Stimulated activated CD8-positive, alpha-beta memory T cell treated with anti-CD3 and anti-CD28 coated beads, Interleukin-7, amount 100 ng/mL, for 4 hours (primary cell): Measurements from ENCODE around the gene GLS.
"Not testable (repeated sequence)": the region's sequence is repeated elsewhere in the genome, so short reads cannot be mapped to it uniquely, and the experiment has no call there.

Experiments used
- DNase-seq, 2 donors: peaks; one replicate each; pipeline ENCODE4 v3.0.0-alpha.2; 2020; ENCODE audit warnings: low read depth in 2 of 2

Gene GLS

DNA sequence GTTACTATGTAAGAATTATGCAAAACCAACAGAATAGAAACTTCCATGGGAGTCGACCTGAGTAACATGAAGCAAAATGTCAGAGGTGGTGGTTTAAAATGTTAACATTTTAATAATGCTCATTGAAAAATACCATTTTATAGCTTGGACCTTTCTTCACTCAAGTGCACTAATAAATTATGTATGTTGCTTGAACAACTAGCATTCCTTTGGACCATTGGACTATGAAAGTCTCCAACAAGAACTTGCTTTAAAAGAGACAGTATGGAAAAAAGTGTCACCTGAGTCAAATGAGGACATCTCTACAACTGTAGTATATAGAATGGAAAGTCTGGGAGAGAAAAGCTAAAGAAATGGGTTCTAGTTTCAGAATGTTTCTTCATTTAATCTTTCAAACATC, 51.9 kb downstream of the GLS start:
- DNase-seq = no peak

DNA sequence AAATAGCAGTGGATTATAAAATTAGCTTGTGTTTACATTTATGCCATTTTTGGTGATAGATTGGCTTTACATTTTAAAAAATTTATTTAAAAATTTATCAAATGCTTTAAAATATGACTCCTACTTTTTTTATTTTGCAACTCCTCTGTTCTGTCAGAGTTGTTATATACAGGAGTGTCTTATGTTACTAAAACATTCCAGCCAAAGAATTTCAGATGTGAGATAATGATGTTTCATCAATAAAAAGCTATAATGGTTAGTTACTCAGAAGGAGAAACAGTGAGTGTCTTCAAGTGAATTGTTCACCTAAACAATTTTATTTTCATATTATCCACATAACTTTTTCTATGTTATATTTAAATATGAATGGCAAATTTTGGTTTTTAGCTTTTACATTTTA, 52.7 kb downstream of the GLS start:
- DNase-seq = no peak

- DNase-seq = no peak
Measured at GRCh38 chr2:190935054-190935453, 54.4 kb downstream of the GLS start.

DNA sequence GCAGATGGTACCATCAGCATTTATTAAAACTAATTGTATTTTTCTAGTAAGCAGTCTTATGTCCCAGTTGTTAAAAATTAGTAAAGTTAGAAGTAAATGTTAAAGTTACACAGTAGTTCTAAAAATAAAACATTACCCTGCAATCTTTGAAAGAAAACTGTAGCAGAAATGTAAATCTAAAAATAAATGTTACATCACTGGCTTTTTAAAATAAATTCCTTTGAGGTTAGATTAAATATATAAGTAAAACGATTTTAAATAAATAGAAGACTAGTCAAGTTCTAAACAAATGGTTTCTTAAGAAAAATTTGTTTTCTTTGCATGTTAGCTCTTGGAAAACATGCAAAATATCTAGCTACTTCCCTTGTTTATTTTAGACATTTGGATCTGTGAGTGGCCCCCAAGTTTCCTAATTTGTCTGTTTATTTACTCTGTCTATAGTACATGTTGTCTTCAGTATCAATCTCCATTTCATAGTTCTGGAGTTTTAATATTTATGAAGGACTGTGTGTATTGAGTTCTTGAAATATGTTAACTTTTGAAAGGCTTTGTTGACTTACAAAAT, 58.2 kb downstream of the GLS start:
- DNase-seq = no peak

- DNase-seq = no peak
Measured at GRCh38 chr2:190940454-190940853, 59.8 kb downstream of the GLS start.

- DNase-seq = no peak
Measured at GRCh38 chr2:190941571-190941970, 61.0 kb downstream of the GLS start.

- no peak for DNase-seq
Measured at GRCh38 chr2:190942697-190943096, 62.1 kb downstream of the GLS start.

GRCh38 chr2:190943706-190944105, 63.1 kb downstream of the GLS start:
- no peak for DNase-seq

DNA sequence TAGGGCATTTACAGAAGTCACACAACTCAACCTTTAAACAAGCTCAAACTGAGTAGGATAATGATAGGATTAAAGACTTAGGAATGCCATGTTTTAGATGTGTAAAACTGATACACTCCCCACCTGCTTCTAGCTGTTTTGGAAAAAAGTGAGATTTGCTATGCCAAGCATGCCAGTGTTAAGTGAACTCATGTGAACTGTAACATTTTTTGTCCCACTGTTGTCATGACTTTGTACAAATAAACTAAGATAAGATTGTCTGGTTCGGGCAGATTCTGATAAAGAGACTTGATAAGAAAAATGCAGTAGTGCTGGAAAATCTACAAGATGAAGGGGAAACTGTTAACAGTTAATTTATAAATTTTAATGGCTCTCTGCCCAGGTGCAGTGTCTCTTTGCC, 66.5 kb downstream of the GLS start:
- no peak for DNase-seq

GRCh38 chr2:190947711-190948251, 67.2 kb downstream of the GLS start:
- no peak for DNase-seq

DNA sequence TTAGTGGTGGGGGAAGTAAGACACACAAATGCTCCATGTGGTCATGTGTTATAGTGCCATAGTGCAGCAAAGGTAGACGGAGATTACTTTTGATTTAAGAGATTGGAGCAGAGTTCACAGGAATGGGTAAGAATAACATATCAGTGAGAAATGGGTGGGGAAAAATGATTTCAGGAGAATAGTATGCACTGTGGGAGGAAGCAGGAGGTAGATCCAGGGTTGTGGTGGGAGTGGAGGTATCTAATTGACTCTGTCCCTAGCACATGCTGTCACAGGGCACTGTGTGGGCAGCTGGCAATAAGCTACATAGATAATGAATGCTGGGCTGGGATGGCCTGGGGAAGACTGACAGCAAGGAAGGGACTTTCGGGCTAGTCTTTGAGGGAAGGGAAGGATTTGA, 68.0 kb downstream of the GLS start:
- DNase-seq = no peak

- no peak for DNase-seq
Measured at GRCh38 chr2:190950566-190950991, 70.0 kb downstream of the GLS start.

DNA sequence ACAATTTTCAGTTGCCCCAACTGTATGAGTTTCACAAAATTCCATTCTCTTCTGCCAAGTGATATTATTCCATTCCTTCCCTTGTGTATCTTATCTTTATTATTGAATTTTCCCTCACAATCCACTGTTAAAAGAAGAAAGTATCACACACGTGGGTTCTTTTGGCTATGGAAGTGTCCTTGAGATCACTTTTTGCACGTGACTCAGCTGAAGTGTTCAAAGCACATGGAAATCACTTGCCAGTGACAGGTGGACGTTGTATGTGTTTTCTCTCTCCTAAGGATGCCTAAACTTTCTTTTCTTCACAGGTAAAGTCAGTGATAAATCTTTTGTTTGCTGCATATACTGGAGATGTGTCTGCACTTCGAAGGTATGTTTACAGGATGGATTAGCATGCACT, 72.6 kb downstream of the GLS start:
- DNase-seq = no peak

DNA sequence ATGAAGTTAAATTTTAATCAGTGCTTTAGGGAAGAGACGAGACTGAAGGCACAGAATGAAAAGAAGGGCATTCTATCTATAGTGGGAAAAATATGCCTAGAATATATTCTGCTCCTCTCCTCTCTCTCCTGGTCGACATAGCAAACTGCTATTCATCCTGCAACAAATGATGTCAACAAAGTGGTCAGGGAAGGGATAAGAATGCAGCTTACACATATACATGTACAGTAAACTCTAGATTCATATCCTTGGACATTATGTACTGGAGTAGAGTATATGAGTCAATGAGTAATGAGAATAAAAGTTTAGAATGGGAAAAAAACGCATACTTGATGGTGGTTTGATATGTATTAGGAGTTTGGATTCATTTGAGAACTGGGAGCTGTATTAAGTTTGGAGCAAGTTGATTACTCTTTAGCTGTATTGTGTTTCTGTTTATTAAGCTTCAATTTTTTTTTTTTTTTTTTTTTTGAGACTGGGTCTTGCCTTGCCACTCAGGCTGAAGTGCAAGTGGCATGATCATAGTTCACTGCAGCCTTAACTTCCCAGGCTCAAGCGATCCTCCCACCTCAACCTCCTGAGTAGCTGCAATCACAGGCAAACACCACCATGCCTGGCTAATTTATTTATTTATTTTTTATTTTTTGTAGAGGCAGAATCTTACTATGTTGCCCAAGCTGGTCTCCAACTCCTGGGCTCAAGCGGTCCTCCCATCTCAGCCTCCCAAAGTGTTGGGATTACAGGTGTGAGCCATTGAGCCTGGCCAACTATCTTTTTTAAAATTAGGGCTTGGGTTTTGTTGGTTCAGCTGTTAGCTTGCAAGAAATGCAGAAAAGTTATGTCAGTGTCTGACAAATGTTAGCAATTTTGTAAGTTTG, 79.5 kb downstream of the GLS start:
- DNase-seq = no peak

DNA sequence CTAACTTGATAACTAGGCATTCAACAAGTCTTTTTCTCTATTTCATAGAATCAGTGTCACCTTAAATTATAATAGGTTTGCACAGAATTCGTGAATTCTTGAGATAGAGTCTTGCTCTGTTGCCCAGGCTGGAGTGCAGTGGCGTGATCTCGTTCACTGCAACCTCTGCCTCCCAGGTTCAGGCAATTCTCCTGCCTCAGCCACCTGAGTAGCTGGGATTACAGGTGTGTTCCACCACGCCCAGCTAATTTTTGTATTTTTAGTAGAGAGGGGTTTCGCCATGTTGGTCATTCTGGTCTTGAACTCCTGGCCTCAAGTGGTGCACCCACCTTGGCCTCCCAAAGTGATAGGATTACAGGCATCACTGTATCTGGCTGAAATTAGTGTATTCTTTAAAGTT, 80.5 kb downstream of the GLS start:
- DNase-seq = not testable (repeated sequence)

DNA sequence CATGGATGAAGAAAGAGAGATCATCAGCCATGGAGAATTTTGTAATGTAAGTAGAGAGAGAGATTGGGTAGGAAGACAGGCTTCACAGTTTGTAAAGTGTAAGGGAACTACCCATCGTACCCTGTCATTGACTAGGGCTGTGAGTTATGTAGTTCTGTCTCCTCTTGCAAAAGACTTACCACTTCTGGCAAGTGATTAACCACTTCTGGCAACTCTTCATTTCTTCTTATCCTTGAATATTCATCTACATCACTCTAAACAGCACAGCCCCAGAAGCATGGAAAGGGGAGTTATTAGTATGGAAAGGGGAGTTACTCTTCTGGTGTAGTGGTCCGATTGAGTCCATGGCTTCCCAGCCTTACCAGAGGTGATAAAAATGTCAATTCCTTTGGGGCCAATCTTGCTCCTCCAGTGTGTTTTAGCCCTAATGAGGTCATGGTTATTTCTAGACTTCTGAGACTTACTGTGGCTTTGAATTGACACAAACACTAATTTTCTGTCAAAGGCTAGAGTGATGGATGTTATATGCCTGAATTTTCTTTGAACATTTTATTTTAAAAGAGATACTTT, 81.4 kb downstream of the GLS start:
- no peak for DNase-seq

DNA sequence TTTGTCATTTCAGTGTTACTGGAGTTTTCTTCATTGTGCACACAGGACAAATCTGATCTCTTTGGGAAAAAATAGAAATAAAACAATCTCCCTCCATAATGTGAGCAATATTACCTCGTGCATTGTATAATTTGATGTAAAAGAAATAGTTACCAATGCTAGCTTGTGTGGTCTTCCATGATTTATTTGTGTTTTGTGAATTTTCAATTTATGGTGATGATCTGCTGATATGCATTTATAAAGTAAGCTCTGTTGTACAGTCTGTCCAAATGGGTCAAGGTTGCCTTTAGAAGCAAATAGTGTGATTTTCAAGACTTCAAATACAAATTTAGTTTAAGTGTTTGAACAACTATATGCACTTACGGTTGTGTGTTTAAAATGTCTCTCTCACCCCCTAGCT, 82.5 kb downstream of the GLS start:
- DNase-seq = no peak

DNA sequence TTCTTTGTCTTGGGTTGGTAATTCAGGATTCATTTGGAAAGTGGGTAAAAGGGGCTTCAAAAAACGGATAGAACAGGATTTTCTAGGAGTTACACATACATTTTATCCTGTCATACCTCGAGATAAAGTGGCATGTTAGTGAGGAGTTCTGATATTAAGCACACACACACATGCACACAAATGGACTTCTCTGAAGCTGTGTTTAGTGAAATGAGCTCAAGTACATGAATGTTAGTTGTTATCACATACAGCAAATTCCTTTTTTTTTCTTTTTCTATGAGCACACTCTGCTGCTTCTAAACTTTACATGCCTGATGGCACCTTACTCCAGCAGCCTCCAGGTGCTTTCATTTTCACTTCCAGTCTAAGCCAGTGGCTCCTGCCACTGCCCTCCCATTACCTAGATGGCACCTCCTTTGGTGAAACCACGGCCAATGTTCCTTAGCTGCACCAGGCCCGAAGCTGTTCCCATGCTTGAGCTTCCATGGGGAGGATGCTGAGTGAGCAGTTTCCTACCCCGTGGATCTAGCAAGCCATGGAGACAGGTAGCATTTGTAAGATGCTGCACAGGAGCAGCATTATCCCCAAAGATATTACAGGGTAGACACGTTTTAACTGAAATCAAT, 83.7 kb downstream of the GLS start:
- no peak for DNase-seq

GRCh38 chr2:190965580-190966222, 85.1 kb downstream of the GLS start:
- DNase-seq = no peak

GRCh38 chr2:190968522-190968921, 87.9 kb downstream of the GLS start:
- DNase-seq = no peak

GRCh38 chr2:190970160-190970559, 89.5 kb downstream of the GLS start:
- no peak for DNase-seq
